H1 (cell line): ENCODE results near the gene ANXA4. TPM values are rescaled to one million over a fixed set of nuclear protein-coding genes. Genes with fewer than 3 reads are reported as not detected.
"Not testable (repeated sequence)": the region's sequence is repeated elsewhere in the genome, so short reads cannot be mapped to it uniquely, and the experiment has no call there.

Experiments used
- CTCF ChIA-PET: fragments of 300-600 bp; sonication (Branson Sonifier 250); formaldehyde crosslinking; loops from one replicate; lab custom pipeline; 2021; ENCODE audit not compliant: partially characterized antibody; lab: Charles Lee
- POLR2A ChIA-PET: fragments of 300-600 bp; sonication (Branson Sonifier 250); formaldehyde crosslinking; loops from one replicate; lab custom pipeline; 2021; ENCODE audit warnings: inconsistent platforms; ENCODE audit not compliant: partially characterized antibody; lab: Charles Lee
- DNase-seq, 2 experiments: peaks; one replicate each; pipeline versions ENCODE4 v3.0.0 to v3.0.0-alpha.2; 2010 to 2022; ENCODE audit warnings: low spot score in 2 of 2, low read depth in 1 of 2, mixed read lengths in 1 of 2
- FAIRE-seq: peaks from 2 replicates; lab custom pipeline; 2011; peaks lifted over from hg19 to GRCh38; lab: Jason Lieb, UNC
- H2AFZ ChIP-seq: 2 replicates; pipeline ENCODE4 v1.8.1; 2012; ENCODE audit warnings: low read length, inconsistent platforms
- H2AK5ac ChIP-seq: 2 replicates; pipeline ENCODE4 v1.6.1; 2013; ENCODE audit warnings: low read depth, low read length
- H2BK120ac ChIP-seq: replicated peaks from 2 replicates; pipeline ENCODE3; 2013; ENCODE audit warnings: low read depth, low read length, inconsistent platforms
- H2BK12ac ChIP-seq: 2 replicates; pipeline ENCODE4 v1.6.1; 2013; ENCODE audit warnings: low read depth, low read length
- H2BK15ac ChIP-seq: 2 replicates; pipeline ENCODE4 v1.6.1; 2013; ENCODE audit warnings: low read length
- H2BK20ac ChIP-seq: 2 replicates; pipeline ENCODE4 v1.6.1; 2013; ENCODE audit warnings: low read length
- H2BK5ac ChIP-seq: 2 replicates; pipeline ENCODE4 v1.6.1; 2013; ENCODE audit warnings: low read depth, low read length
- H3K14ac ChIP-seq: 2 replicates; pipeline ENCODE4 v1.6.1; 2013; ENCODE audit warnings: inconsistent platforms; ENCODE audit not compliant: insufficient read length
- H3K18ac ChIP-seq: 2 replicates; pipeline ENCODE4 v1.6.1; 2013; ENCODE audit warnings: low read length; ENCODE audit errors: extremely low read depth
- H3K23ac ChIP-seq: 2 replicates; pipeline ENCODE4 v1.6.1; 2013; ENCODE audit warnings: inconsistent platforms; ENCODE audit not compliant: insufficient read length
- H3K23me2 ChIP-seq: 2 replicates; pipeline ENCODE4 v1.6.1; 2013; ENCODE audit warnings: low read depth, low read length
- H3K27ac ChIP-seq: 2 replicates; pipeline ENCODE4 v1.6.1; 2011; ENCODE audit warnings: low read depth, low read length, inconsistent platforms
- H3K27me3 ChIP-seq, 4 experiments: replicated peaks in 1 of 4; 1 replicate in 1 of 4; 2 replicates in 3 of 4; pipeline versions ENCODE4 v1.6.1 to v1.8.1; 2011 to 2013; ENCODE audit warnings: low read length in 3 of 4, mild to moderate bottlenecking in 3 of 4, inconsistent platforms in 2 of 4, mixed read lengths in 2 of 4, moderate library complexity in 1 of 4; ENCODE audit not compliant: control insufficient read depth in 3 of 4, insufficient read depth in 3 of 4; ENCODE audit errors: extremely low read depth in 1 of 4
- H3K36me3 ChIP-seq, 4 experiments: 2 replicates each; pipeline versions ENCODE4 v1.6.1 to v1.8.1; 2011 to 2013; ENCODE audit warnings: mild to moderate bottlenecking in 4 of 4, low read length in 3 of 4, moderate library complexity in 2 of 4, control low read depth in 1 of 4, inconsistent platforms in 1 of 4; ENCODE audit not compliant: insufficient read depth in 4 of 4, control insufficient read depth in 2 of 4
- H3K4ac ChIP-seq: replicated peaks from 2 replicates; pipeline ENCODE3; 2013; ENCODE audit warnings: low read length, low read depth, mixed read lengths, inconsistent platforms; ENCODE audit not compliant: insufficient read length
- H3K4me1 ChIP-seq, 4 experiments: replicated peaks in 1 of 4; 1 replicate in 1 of 4; 2 replicates in 3 of 4; pipeline versions ENCODE4 v1.6.1 to v1.8.1; 2011 to 2013; ENCODE audit warnings: low read length in 3 of 4, inconsistent platforms in 2 of 4, mixed read lengths in 1 of 4; ENCODE audit not compliant: insufficient read depth in 4 of 4, control insufficient read depth in 3 of 4
- H3K4me2 ChIP-seq, 2 experiments: 2 replicates each; pipeline versions ENCODE4 v1.6.1 to v1.8.1; 2011 to 2013; ENCODE audit warnings: low read depth in 2 of 2, low read length in 2 of 2, control low read depth in 1 of 2, inconsistent platforms in 1 of 2, mild to moderate bottlenecking in 1 of 2; ENCODE audit not compliant: insufficient read depth in 1 of 2
- H3K4me3 ChIP-seq, 4 experiments: fragments of 200-600, 300-600 bp in 1 of 4; sonication (generic), shearing (Covaris generic), sonication (Bioruptor Twin) in 1 of 4; 2 replicates each; pipeline versions ENCODE4 v1.5.1 to v1.8.1; 2011 to 2016; ENCODE audit warnings: low read length in 4 of 4, low read depth in 3 of 4, control low read depth in 2 of 4, inconsistent platforms in 2 of 4, mild to moderate bottlenecking in 2 of 4, mixed read lengths in 1 of 4, moderate library complexity in 1 of 4; ENCODE audit not compliant: insufficient read depth in 2 of 4; ENCODE audit errors: extremely low read depth in 1 of 4
- H3K56ac ChIP-seq: replicated peaks from 2 replicates; pipeline ENCODE3; 2013; ENCODE audit warnings: low read depth, mild to moderate bottlenecking, mixed read lengths, low read length, inconsistent platforms; ENCODE audit not compliant: insufficient read length
- H3K79me1 ChIP-seq: 2 replicates; pipeline ENCODE4 v1.6.1; 2013; ENCODE audit warnings: low read depth, low read length, control low read depth
- H3K79me2 ChIP-seq, 2 experiments: 2 replicates each; pipeline versions ENCODE4 v1.6.1 to v1.8.1; 2012 to 2013; ENCODE audit warnings: low read length in 2 of 2, mild to moderate bottlenecking in 2 of 2, inconsistent platforms in 1 of 2; ENCODE audit not compliant: insufficient read depth in 2 of 2, control insufficient read depth in 1 of 2
- H3K9ac ChIP-seq, 4 experiments: replicated peaks in 1 of 4; 1 replicate in 1 of 4; 2 replicates in 3 of 4; pipeline versions ENCODE4 v1.6.1 to v1.8.1; 2011 to 2013; ENCODE audit warnings: low read depth in 3 of 4, low read length in 3 of 4, control low read depth in 2 of 4, mild to moderate bottlenecking in 2 of 4, moderate library complexity in 2 of 4, inconsistent platforms in 1 of 4; ENCODE audit errors: extremely low read depth in 1 of 4
- H3K9me3 ChIP-seq, 2 experiments: 2 replicates each; pipeline versions ENCODE4 v1.6.1 to v1.8.1; 2012 to 2013; ENCODE audit warnings: mild to moderate bottlenecking in 2 of 2, moderate library complexity in 2 of 2, control low read depth in 1 of 2, inconsistent platforms in 1 of 2, low read depth in 1 of 2, low read length in 1 of 2, mixed read lengths in 1 of 2; ENCODE audit not compliant: insufficient read depth in 2 of 2
- H4K20me1 ChIP-seq, 2 experiments: replicated peaks in 1 of 2; 2 replicates each; pipeline versions ENCODE3 to v1.8.1; 2011 to 2013; ENCODE audit warnings: inconsistent platforms in 2 of 2, low read length in 2 of 2, mild to moderate bottlenecking in 1 of 2; ENCODE audit not compliant: insufficient read depth in 2 of 2, control insufficient read depth in 1 of 2
- H4K5ac ChIP-seq: 2 replicates; pipeline ENCODE4 v1.6.1; 2013; ENCODE audit warnings: low read length, low read depth, mixed read lengths, inconsistent platforms; ENCODE audit not compliant: insufficient read length
- H4K8ac ChIP-seq: 2 replicates; pipeline ENCODE4 v1.8.0; 2013; ENCODE audit warnings: mild to moderate bottlenecking, moderate library complexity, low read length, inconsistent platforms; ENCODE audit not compliant: insufficient read depth; ENCODE audit errors: extremely low read depth
- H4K91ac ChIP-seq: replicated peaks from 2 replicates; pipeline ENCODE3; 2013; ENCODE audit warnings: low read length, mixed read lengths, inconsistent platforms; ENCODE audit not compliant: insufficient read length
- RAD21 ChIP-seq, 2 experiments: IDR thresholded peaks in 1 of 2; conservative IDR thresholded peaks in 1 of 2; 2 replicates each; pipeline ENCODE4 v1.6.1; 2011; ENCODE audit warnings: low read depth in 2 of 2, low read length in 2 of 2, improper control_type of control experiment in 1 of 2, inconsistent platforms in 1 of 2, mild to moderate bottlenecking in 1 of 2, moderate library complexity in 1 of 2
- WGBS, 2 experiments: shearing (Covaris generic) in 1 of 2; methylation state at CpG; one replicate each; pipeline versions ENCODE4 v1.1.6 to v1.1.7; 2013 to 2015; ENCODE audit warnings: low lambda C conversion rate in 2 of 2, mixed read lengths in 2 of 2, inconsistent platforms in 1 of 2, low coverage in 1 of 2, missing lambda C conversion rate in 1 of 2; ENCODE audit not compliant: insufficient replicate concordance in 2 of 2, insufficient coverage in 1 of 2, insufficient read length in 1 of 2; ENCODE audit errors: extremely low coverage in 1 of 2, missing lambda C conversion rate in 1 of 2; 5-methylcytosine and 5-hydroxymethylcytosine counted together
- polyA plus RNA-seq, 7 experiments: library from polyadenylated mRNA; depleted of rRNA in 3 of 7; stranded (reverse) in 5 of 7; unstranded in 2 of 7; fragments of >200 nt in 5 of 7; fragments of 200-250 nt in 2 of 7; gene quantifications; 1 replicate in 5 of 7; 2 replicates in 1 of 7; 4 replicates in 1 of 7; pipeline versions ENCODE4 v1.2.1 to v1.2.3, GENCODE V29; 2011 to 2013; ENCODE audit warnings: missing spikeins in 2 of 7, mixed read lengths in 2 of 7
- total RNA-seq: library from RNA; stranded (reverse); fragmentation: NEBNext Ultra II Directional; extraction: Animal tissue kit (Norgen Biotek cat#: 25700); gene quantifications from 2 replicates; pipeline ENCODE4 v1.2.1, GENCODE V29; 2021
- TF ChIP-seq, protein P1 (sequence below), 3 experiments: IDR thresholded peaks; 1 replicate in 2 of 3; 2 replicates in 1 of 3; pipeline versions ENCODE4 v1.5.1 to v1.6.1; 2011; ENCODE audit warnings: low read length in 3 of 3, mild to moderate bottlenecking in 3 of 3, inconsistent platforms in 2 of 3, low read depth in 1 of 3, moderate library complexity in 1 of 3; ENCODE audit not compliant: insufficient read depth in 1 of 3; ENCODE audit errors: control extremely low read depth in 1 of 3

Gene ANXA4
- total and polyA plus RNA-seq, 2 of the 8 experiments (the other 6 are each of a cell fraction or from before 2014, with no cell fraction given), result 9.4 to 17.6 TPM

DNA sequence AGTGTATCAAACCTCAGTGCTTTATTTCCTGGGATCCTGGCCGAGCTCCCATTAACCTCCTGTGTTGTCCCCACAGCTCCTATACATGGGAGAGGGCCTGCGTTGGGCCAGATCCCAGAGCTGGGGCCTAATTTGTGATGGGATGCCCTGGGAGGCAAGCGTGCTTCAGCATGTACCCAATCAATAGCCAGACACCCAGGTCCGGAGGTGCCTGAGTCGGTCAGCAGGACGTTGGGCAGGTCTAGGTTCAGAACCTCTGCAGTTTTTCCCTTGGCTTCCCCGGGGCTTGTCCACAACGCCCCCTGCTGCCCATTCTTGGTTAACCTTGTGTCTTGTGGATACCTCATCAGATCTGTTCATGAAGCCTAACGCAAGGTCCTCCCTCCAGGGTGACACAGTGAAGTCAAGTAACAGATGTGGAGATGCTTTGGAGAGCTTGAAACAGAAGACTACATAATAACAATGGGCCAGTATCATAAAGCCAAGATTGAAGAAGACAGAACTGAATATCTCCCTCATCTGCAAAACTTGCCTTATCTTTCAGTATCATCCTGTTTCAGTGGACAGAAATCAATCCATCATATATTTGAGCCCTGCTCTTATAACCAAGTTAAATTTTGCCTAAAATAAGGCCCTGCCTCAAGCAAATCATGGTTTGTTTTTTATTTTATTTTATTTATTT lies 27.3 kb upstream of the ANXA4 start:
- H3K4me3 ChIP-seq, H3K56ac ChIP-seq, H4K5ac ChIP-seq, H3K36me3 ChIP-seq, H3K4me2 ChIP-seq, H3K23ac ChIP-seq, H3K23me2 ChIP-seq, H2BK120ac ChIP-seq, H3K9ac ChIP-seq, H3K27ac ChIP-seq, H3K14ac ChIP-seq, H3K79me2 ChIP-seq, H2AK5ac ChIP-seq, H4K8ac ChIP-seq, H4K20me1 ChIP-seq, H2BK15ac ChIP-seq, H2BK12ac ChIP-seq, H2AFZ ChIP-seq, H3K27me3 ChIP-seq, H2BK5ac ChIP-seq, H3K79me1 ChIP-seq, H3K9me3 ChIP-seq, H4K91ac ChIP-seq, H3K4ac ChIP-seq: not testable (repeated sequence)
- CTCF ChIA-PET, result interaction anchor here (0.6 to 10.2 kb wide), 15 partner anchors 9 to 390 kb away, joined by 3 to 128 read pairs (median 5); no protein-coding TSS in a partner anchor
- peaks cover 13 to 28% (median 22%) of the 10 kb centered on the region in 4 experiments; a peak in 6 of 7 replicates for H3K4me1 ChIP-seq
- TF ChIP-seq RAD21 (IDR thresholded peaks at IDR 0.05 in 1 of 2, conservative IDR thresholded peaks at IDR 0.05 in 1 of 2; ENCODE audit: low read depth in 2 of 2, low read length in 2 of 2), result peak; percentile 85 to 86
- TF ChIP-seq, protein P1, sequence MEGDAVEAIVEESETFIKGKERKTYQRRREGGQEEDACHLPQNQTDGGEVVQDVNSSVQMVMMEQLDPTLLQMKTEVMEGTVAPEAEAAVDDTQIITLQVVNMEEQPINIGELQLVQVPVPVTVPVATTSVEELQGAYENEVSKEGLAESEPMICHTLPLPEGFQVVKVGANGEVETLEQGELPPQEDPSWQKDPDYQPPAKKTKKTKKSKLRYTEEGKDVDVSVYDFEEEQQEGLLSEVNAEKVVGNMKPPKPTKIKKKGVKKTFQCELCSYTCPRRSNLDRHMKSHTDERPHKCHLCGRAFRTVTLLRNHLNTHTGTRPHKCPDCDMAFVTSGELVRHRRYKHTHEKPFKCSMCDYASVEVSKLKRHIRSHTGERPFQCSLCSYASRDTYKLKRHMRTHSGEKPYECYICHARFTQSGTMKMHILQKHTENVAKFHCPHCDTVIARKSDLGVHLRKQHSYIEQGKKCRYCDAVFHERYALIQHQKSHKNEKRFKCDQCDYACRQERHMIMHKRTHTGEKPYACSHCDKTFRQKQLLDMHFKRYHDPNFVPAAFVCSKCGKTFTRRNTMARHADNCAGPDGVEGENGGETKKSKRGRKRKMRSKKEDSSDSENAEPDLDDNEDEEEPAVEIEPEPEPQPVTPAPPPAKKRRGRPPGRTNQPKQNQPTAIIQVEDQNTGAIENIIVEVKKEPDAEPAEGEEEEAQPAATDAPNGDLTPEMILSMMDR (IDR thresholded peaks at IDR 0.05; ENCODE audit: control extremely low read depth in 1 of 3, insufficient read depth in 1 of 3, low read depth in 1 of 3, low read length in 3 of 3), result peak; percentile 62 to 82 (median 78)
- peak; percentile 45 for FAIRE-seq
- POLR2A ChIA-PET, result interaction anchor here (1.8 kb wide), 1 partner anchor 70 kb away, joined by 5 read pairs; no protein-coding TSS in a partner anchor
- peak overlapping the region; percentile 22; the same call in 1 of the 2 replicates for H3K18ac ChIP-seq
- DNase-seq, result peak; percentile 78 to 95
- 0 out of 2 replicates have a peak overlapping the region, but pooled peaks have one; percentile 36 for H2BK20ac ChIP-seq
- 53% methylated on average over 9 of the region's 9 CpGs; no CpG with 5 or more reads in 1 of the 2 experiments for WGBS, 2 experiments
